Measurements from ENCODE around the gene SCUBE2.

The SCUBE2 gene

GRCh38 chr11:9136741-9137140 is 45.3 kb upstream of the SCUBE2 start:
- no peak for DNase-seq (ENCODE audit: low read depth)
- no peak overlapping the region for H3K4me3 ChIP-seq (replicated peaks; ENCODE audit: low read depth, low read length)
- no peak for TF ChIP-seq CTCF (IDR thresholded peaks at IDR 0.05; ENCODE audit: low read length, missing control alignments)

GRCh38 chr11:9133956-9134355 is 42.6 kb upstream of the SCUBE2 start:
- DNase-seq (ENCODE audit: low read depth): no peak
- TF ChIP-seq CTCF (IDR thresholded peaks at IDR 0.05; ENCODE audit: low read length, missing control alignments): no peak
- H3K4me3 ChIP-seq (replicated peaks; ENCODE audit: low read depth, low read length): no peak overlapping the region

GRCh38 chr11:9132203-9132878 is 40.9 kb upstream of the SCUBE2 start:
- H3K4me3 ChIP-seq (replicated peaks; ENCODE audit: low read depth, low read length): no peak overlapping the region
- TF ChIP-seq CTCF (IDR thresholded peaks at IDR 0.05; ENCODE audit: low read length, missing control alignments): no peak
- no peak for DNase-seq (ENCODE audit: low read depth)

- TF ChIP-seq CTCF (IDR thresholded peaks at IDR 0.05; ENCODE audit: low read length, missing control alignments): no peak
- H3K4me3 ChIP-seq (replicated peaks; ENCODE audit: low read depth, low read length): no peak overlapping the region
- DNase-seq (ENCODE audit: low read depth): no peak
These were observed 38.9 kb upstream of the SCUBE2 start for GRCh38 chr11:9130297-9130696.

- no peak for DNase-seq (ENCODE audit: low read depth)
- no peak overlapping the region for H3K4me3 ChIP-seq (replicated peaks; ENCODE audit: low read depth, low read length)
- TF ChIP-seq CTCF (IDR thresholded peaks at IDR 0.05; ENCODE audit: low read length, missing control alignments): no peak
These were observed 35.2 kb upstream of the SCUBE2 start for GRCh38 chr11:9126636-9127035.

- no peak for TF ChIP-seq CTCF (IDR thresholded peaks at IDR 0.05; ENCODE audit: low read length, missing control alignments)
- no peak overlapping the region for H3K4me3 ChIP-seq (replicated peaks; ENCODE audit: low read depth, low read length)
- no peak for DNase-seq (ENCODE audit: low read depth)
These were observed 33.9 kb upstream of the SCUBE2 start for GRCh38 chr11:9125185-9125886.
